Activated T-helper 17 cell treated with anti-CD3 and anti-CD28 coated beads, Interleukin-2, amount 50 U/mL, for 72 hours (primary cell): ENCODE results near the gene BAAT. TPM values are rescaled to one million over a fixed set of nuclear protein-coding genes. Genes with fewer than 3 reads are reported as not detected.

Experiments
- ATAC-seq: fragments of 150-1000 bp; cut with Tn5 transposase; replicated peaks from 2 replicates; pipeline ENCODE4 v1.10.0; 2021; ENCODE audit warnings: mild to moderate bottlenecking, moderate library complexity
- H3K27ac Mint-ChIP-seq: one replicate; pipeline ENCODE4 v1.8.0; 2022; ENCODE audit warnings: mixed read lengths
- H3K27me3 Mint-ChIP-seq: one replicate; pipeline ENCODE4 v1.8.0; 2022; ENCODE audit warnings: mixed read lengths
- H3K36me3 Mint-ChIP-seq: one replicate; pipeline ENCODE4 v1.8.0; 2022; ENCODE audit warnings: low read depth, mild to moderate bottlenecking, mixed read lengths
- H3K4me1 Mint-ChIP-seq: one replicate; pipeline ENCODE4 v1.8.0; 2022; ENCODE audit warnings: mixed read lengths
- H3K4me3 Mint-ChIP-seq: one replicate; pipeline ENCODE4 v1.8.0; 2022; ENCODE audit warnings: mild to moderate bottlenecking, mixed read lengths
- H3K9me3 Mint-ChIP-seq: one replicate; pipeline ENCODE4 v1.8.0; 2022; ENCODE audit warnings: mixed read lengths
- total RNA-seq, 2 donors: library from RNA; stranded (reverse); gene quantifications; one replicate each; pipeline ENCODE4 v1.2.3, GENCODE V29; 2022

Gene BAAT
- total RNA-seq, 2 donors from 2014 or later: 0.08 TPM; not detected in 1

DNA sequence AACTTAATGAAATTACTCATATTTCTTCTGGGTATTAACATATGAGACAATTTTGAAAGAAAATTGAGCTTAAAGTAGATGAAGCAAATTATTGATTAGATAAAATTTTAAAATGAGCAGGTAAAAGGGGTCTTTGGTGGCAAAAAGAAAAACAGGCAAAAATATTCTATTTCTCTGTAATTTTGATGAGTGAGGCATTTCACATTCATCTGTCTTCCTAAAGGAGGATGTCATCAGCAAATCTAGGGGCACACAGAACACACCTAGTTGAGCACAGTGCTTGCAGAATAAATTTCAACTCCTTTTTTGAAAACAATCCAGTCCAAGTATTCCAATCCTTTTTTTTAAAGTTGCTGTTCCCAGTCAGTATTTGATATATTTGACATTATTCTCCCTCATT is 30.0 kb upstream of the BAAT start:
- Mint-ChIP-seq H3K4me1 (no peaks in the 10 kb centered on the region), H3K27ac (no peak overlapping the region), H3K27me3 (no peaks in the 10 kb centered on the region), H3K9me3 (peaks cover 43% of the 10 kb centered on the region), H3K36me3 (peaks cover 11% of the 10 kb centered on the region), H3K4me3 (no peak overlapping the region)
- ATAC-seq: no peak

GRCh38 chr9:101409079-101409477 is 24.3 kb upstream of the BAAT start:
- no peak for ATAC-seq
- Mint-ChIP-seq H3K36me3 (peaks cover 69% of the 10 kb centered on the region), H3K9me3 (peaks cover 50% of the 10 kb centered on the region), H3K27me3 (no peaks in the 10 kb centered on the region), H3K4me3 (no peak overlapping the region), H3K4me1 (no peaks in the 10 kb centered on the region), H3K27ac (no peak overlapping the region)

DNA sequence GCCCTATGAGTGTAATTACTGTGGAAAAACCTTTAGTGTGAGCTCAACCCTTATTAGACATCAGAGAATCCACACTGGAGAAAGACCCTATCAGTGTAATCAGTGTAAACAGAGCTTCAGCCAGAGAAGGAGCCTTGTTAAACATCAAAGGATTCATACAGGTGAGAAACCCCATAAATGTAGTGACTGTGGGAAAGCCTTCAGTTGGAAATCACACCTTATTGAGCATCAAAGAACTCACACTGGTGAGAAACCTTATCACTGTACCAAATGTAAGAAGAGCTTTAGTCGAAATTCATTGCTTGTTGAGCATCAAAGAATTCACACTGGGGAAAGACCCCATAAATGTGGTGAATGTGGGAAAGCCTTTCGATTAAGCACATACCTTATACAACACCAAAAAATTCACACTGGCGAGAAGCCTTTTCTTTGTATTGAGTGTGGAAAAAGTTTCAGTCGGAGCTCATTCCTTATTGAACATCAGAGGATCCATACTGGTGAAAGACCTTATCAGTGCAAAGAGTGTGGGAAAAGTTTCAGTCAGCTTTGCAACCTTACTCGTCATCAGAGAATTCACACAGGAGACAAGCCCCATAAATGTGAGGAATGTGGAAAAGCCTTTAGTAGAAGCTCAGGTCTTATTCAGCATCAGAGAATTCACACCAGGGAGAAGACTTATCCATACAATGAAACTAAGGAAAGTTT is 23.7 kb upstream of the BAAT start:
- Mint-ChIP-seq H3K9me3 (peaks cover 51% of the 10 kb centered on the region), H3K27ac (no peak overlapping the region), H3K4me3 (no peak overlapping the region), H3K36me3 (peaks cover 72% of the 10 kb centered on the region), H3K4me1 (peaks cover 5% of the 10 kb centered on the region), H3K27me3 (no peaks in the 10 kb centered on the region)
- ATAC-seq: no peak

GRCh38 chr9:101403516-101404285 is 18.9 kb upstream of the BAAT start:
- peaks cover 34% of the 10 kb centered on the region for H3K4me1 Mint-ChIP-seq
- no peaks in the 10 kb centered on the region for H3K27me3 Mint-ChIP-seq
- H3K27ac Mint-ChIP-seq: peak overlapping the region; percentile 69
- H3K4me3 Mint-ChIP-seq: peak overlapping the region; percentile 92
- H3K36me3 Mint-ChIP-seq: peaks cover 100% of the 10 kb centered on the region
- no peak for ATAC-seq
- peaks cover 51% of the 10 kb centered on the region for H3K9me3 Mint-ChIP-seq

- peak overlapping the region; percentile 92 for H3K4me3 Mint-ChIP-seq
- peak overlapping the region; percentile 97 for H3K27ac Mint-ChIP-seq
- H3K27me3 Mint-ChIP-seq: no peaks in the 10 kb centered on the region
- peaks cover 26% of the 10 kb centered on the region for H3K9me3 Mint-ChIP-seq
- H3K36me3 Mint-ChIP-seq: peaks cover 100% of the 10 kb centered on the region
- ATAC-seq: no peak
- peaks cover 41% of the 10 kb centered on the region for H3K4me1 Mint-ChIP-seq
Measured at GRCh38 chr9:101400120-101400519, 15.3 kb upstream of the BAAT start.

DNA sequence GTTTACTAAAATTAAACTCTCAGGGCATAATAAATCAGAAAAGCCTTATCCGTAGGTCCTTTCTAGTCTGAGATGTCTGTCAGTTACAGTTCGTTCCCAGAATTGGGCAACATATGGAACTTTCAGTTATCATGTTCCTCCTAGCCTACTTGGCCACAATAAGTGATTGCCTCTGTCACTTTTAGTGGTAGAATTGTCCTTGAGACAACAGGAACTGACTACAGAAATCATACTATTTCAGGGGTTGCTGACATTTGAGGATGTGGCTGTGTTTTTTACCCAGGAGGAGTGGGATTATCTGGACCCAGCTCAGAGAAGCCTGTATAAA is 14.8 kb upstream of the BAAT start:
- H3K4me3 Mint-ChIP-seq: peak overlapping the region; percentile 92
- H3K4me1 Mint-ChIP-seq: peaks cover 44% of the 10 kb centered on the region
- peaks cover 100% of the 10 kb centered on the region for H3K36me3 Mint-ChIP-seq
- peak overlapping the region; percentile 97 for H3K27ac Mint-ChIP-seq
- ATAC-seq: no peak
- H3K9me3 Mint-ChIP-seq: peaks cover 21% of the 10 kb centered on the region
- no peaks in the 10 kb centered on the region for H3K27me3 Mint-ChIP-seq

DNA sequence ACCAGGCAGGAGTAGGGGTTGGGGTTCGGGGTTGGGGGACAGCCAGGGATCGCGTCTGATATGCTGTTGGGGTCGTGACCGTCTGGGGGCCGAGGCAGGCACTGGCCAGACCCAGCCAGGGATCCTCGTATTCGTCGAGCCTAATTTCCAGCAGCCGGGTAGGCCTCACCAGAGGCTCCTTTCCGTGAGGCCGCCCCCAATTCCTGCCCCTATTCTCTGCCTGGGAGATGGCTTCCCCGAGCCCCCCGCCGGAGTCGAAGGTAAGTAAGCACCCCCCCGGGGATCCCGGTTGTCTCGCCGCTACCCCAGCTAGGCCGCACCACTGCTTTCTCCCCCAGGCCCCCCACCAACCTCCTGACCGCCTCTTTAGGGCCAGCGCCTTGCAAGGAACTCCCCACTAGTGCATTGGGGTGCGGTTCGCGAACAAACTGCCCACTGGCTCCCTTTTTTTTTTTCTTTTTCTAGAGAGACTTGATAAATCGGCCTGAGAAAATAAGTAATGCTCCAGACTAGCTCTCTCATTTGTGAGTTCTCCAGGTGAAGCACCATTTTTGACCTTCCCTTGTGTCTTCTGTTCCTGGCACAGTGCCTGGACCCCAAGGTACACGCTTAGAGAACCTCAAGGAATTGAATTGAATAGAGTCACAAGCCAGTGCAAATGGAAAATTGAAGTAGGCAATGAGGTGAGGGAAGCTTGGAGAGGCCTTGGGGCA is 14.3 kb upstream of the BAAT start:
- H3K4me1 Mint-ChIP-seq: peaks cover 49% of the 10 kb centered on the region
- peaks cover 24% of the 10 kb centered on the region for H3K9me3 Mint-ChIP-seq
- peak overlapping the region; percentile 92 for H3K4me3 Mint-ChIP-seq
- H3K27ac Mint-ChIP-seq: peak overlapping the region; percentile 97
- ATAC-seq: peak; percentile 8
- H3K27me3 Mint-ChIP-seq: no peaks in the 10 kb centered on the region
- H3K36me3 Mint-ChIP-seq: peaks cover 100% of the 10 kb centered on the region

GRCh38 chr9:101398068-101398929 is 13.5 kb upstream of the BAAT start, which contains the start of the genes MRPL50 and ZNF189:
TSS of gene MRPL50 (minus strand) at chr9:101398618. CDS start at chr9:101398592, 26 bp downstream.
TSS of gene ZNF189 (plus strand) at chr9:101398851. CDS start at chr9:101399157, 306 bp downstream.
- Mint-ChIP-seq H3K27me3 (no peaks in the 10 kb centered on the region), H3K27ac (peak within 1 kb of the TSS; percentile 97), H3K4me3 (peak within 1 kb of the TSS; percentile 92), H3K4me1 (peaks cover 44% of the 10 kb centered on the region), H3K9me3 (peaks cover 20% of the 10 kb centered on the region), H3K36me3 (peaks cover 100% of the 10 kb centered on the region)
- peak; percentile 93 for ATAC-seq

- H3K27ac Mint-ChIP-seq: peak overlapping the region; percentile 97
- peaks cover 43% of the 10 kb centered on the region for H3K4me1 Mint-ChIP-seq
- H3K4me3 Mint-ChIP-seq: peak overlapping the region; percentile 92
- peaks cover 100% of the 10 kb centered on the region for H3K36me3 Mint-ChIP-seq
- no peak for ATAC-seq
- H3K9me3 Mint-ChIP-seq: peaks cover 15% of the 10 kb centered on the region
- H3K27me3 Mint-ChIP-seq: no peaks in the 10 kb centered on the region
Measured at GRCh38 chr9:101397746-101398067, 12.9 kb upstream of the BAAT start.

DNA sequence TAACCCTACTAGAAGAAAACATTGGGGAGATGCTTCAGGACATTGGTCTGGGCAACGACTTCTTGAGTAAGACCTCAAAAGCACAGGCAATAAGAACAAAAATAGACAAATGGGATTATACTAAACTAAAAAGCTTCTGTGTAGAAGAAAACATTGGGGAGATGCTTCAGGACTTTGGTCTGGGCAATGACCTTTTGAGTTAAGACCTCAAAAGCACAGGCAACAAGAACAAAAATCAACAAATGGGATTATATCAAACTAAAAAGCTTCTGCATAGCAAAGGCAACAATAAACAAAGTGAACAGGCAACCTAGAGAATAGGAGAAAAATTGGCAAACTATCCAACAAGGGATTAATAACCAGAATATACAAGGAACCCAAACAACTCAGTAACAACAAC is 9.9 kb upstream of the BAAT start:
- H3K27ac Mint-ChIP-seq: no peak overlapping the region
- H3K27me3 Mint-ChIP-seq: no peaks in the 10 kb centered on the region
- peak overlapping the region; percentile 2 for H3K4me3 Mint-ChIP-seq
- peaks cover 31% of the 10 kb centered on the region for H3K4me1 Mint-ChIP-seq
- ATAC-seq: no peak
- H3K9me3 Mint-ChIP-seq: peaks cover 4% of the 10 kb centered on the region
- peaks cover 98% of the 10 kb centered on the region for H3K36me3 Mint-ChIP-seq

GRCh38 chr9:101393135-101393534 is 8.3 kb upstream of the BAAT start:
- Mint-ChIP-seq H3K4me3 (no peak overlapping the region), H3K36me3 (peaks cover 96% of the 10 kb centered on the region), H3K9me3 (peaks cover 4% of the 10 kb centered on the region), H3K4me1 (peaks cover 31% of the 10 kb centered on the region), H3K27ac (no peak overlapping the region), H3K27me3 (no peaks in the 10 kb centered on the region)
- ATAC-seq: no peak

DNA sequence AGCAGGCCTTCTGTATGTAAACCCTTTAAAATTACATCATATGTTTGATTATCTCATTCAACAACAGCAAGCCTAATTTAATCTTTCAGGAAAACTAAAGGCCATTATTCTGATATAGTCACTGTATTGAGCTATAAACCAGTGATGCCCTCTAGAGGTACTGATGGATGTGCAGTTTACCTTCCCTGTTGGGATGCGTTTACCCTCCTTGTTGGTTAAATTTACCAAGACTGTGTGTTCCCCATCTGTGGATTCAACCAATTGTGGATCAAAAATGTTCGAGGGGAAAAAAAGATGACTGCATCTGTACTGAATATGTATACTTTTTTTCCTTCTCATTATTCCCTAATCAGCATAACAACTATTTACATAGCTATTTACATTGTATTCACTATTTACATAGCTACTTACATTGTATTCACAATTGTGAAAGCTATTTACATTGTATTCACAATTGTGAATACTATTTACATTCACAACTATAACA is 3.7 kb upstream of the BAAT start:
- Mint-ChIP-seq H3K27ac (no peak overlapping the region), H3K4me3 (no peak overlapping the region), H3K9me3 (peaks cover 4% of the 10 kb centered on the region), H3K27me3 (no peaks in the 10 kb centered on the region), H3K4me1 (peaks cover 16% of the 10 kb centered on the region), H3K36me3 (peaks cover 56% of the 10 kb centered on the region)
- ATAC-seq: no peak

- peaks cover 50% of the 10 kb centered on the region for H3K36me3 Mint-ChIP-seq
- ATAC-seq: peak; percentile 78
- no peak overlapping the region for H3K27ac Mint-ChIP-seq
- peaks cover 4% of the 10 kb centered on the region for H3K9me3 Mint-ChIP-seq
- no peaks in the 10 kb centered on the region for H3K27me3 Mint-ChIP-seq
- no peak overlapping the region for H3K4me3 Mint-ChIP-seq
- peaks cover 14% of the 10 kb centered on the region for H3K4me1 Mint-ChIP-seq
Measured at GRCh38 chr9:101387871-101388506, 3.2 kb upstream of the BAAT start.
